Stimulated activated CD8-positive, alpha-beta memory T cell treated with anti-CD3 and anti-CD28 coated beads, Interleukin-15, amount 100 ng/mL, for 48 hours (primary cell): ENCODE data around the gene CXXC1.
"Not testable (repeated sequence)": the region's sequence is repeated elsewhere in the genome, so short reads cannot be mapped to it uniquely, and the experiment has no call there.

ENCODE experiments used
- DNase-seq, 2 donors: peaks; one replicate each; pipeline ENCODE4 v3.0.0-alpha.2; 2020; ENCODE audit warnings: low read depth in 2 of 2

Gene CXXC1

DNA sequence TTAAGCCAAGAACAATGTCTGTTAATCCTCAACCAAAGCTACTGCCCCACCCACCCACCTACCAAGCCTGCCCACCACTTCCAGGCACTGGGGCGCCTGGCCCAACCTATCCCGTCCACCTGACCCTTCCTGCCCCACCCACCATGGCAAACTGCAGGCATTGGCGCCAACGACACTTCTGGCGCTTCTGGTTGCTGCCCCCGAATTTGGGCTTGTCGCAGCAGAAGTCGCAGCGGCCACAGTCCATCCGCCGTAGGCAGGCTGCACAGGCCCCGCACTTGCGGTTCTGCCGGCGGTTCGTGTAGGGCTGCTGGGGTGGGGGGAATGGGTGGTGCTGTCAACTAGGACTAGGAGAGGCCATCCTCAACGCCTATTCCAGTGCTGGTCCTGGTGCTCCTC, 13.4 kb downstream of the CXXC1 start:
- DNase-seq, result no peak

DNA sequence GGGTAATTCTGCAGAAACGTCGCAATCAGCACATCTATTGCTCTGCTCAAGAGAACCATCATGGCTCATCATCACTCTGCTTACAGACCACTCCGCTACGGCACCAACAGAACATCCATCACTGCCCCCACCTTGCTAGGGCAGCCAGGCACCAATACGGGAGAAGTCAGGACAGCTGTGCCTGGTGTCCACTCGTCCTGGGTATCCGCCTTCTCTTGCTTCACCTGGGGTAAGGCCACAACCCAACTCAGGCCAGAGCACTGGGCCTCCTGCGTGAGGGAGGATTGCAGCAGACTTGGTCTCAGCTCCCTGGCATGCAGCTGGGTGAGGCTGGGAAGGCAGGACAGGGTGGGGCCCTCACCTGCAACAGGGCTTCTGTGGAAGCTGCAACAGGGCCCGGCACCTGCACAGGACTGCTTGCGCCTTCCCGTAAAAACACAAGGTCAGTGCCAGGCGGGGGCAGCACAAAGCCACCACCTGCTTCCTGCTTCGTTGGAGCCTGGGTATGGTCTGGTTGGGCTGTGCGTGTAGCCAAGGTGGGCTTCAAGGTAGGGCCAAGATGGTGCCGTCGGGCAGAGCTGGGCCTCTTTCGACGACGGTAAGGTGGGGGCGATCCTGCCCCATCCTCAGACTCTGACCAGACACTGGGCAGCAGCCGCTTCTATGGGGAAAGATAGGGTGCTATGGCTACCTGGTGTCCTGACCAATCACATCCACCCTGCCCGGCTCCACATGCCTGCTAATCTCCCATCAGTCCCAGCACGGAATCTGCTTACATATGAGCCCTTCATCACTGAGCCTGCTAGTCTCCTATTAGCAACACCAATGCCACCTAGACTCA, 14.1 kb downstream of the CXXC1 start:
- no peak for DNase-seq

- no peak for DNase-seq
Measured at GRCh38 chr18:50272568-50272967, 14.9 kb downstream of the CXXC1 start.

GRCh38 chr18:50268022-50268747, 19.3 kb downstream of the CXXC1 start:
- peak; percentile 75 to 77 for DNase-seq

DNA sequence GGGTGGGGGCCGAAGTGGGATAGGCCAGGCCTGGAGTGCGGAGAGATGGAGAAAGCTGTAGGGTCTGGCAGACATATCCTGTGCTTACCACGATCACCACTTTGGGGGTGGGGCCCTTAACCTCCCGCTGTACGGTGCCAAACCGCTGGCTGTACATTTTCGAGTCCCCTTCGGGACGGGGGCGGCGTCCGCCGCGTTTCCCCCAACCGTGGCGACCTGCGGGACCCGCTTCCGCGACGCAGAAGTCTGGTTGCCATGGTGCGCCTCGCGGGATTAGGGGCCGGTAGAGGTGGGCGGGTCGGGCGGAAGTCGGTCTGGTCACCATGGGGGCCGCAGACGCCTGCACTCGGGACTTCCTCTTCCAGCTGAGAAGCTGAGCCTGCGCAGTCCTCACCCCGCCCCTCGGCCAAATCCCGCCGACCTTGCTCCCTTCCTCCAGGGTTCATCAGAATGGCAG, 21.2 kb downstream of the CXXC1 start, which contains the start of gene CFAP53:
TSS of gene CFAP53 (minus strand) at position 248 of the 457 bp plus-strand sequence. CDS start at position 157, 91 bp downstream.
- DNase-seq, result peak; percentile 86 to 87

- DNase-seq, result no peak
Measured at GRCh38 chr18:50262977-50263376, 24.5 kb downstream of the CXXC1 start.

- DNase-seq, result no peak
Measured at GRCh38 chr18:50250935-50251334, 36.6 kb downstream of the CXXC1 start.

- DNase-seq, result no peak
Measured at GRCh38 chr18:50249576-50249975, 37.9 kb downstream of the CXXC1 start.

DNA sequence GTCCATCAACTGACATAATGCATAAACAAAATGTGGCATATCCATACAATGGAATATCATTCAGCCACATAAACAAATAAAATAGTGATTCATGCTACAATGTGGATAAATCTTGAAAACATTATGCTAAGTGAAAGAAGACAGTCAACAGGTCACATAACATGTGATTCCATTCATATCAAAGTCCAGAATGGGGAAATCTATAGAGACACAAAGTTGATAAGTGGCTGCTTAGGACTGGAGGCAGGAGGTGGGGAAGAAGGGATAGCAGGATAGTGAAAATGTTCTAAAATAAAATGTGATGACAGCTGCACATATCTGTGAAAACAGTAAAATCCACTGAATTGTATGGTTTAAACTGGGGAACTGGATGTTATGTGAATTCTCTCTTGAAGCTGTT, 39.9 kb downstream of the CXXC1 start:
- no peak for DNase-seq

DNA sequence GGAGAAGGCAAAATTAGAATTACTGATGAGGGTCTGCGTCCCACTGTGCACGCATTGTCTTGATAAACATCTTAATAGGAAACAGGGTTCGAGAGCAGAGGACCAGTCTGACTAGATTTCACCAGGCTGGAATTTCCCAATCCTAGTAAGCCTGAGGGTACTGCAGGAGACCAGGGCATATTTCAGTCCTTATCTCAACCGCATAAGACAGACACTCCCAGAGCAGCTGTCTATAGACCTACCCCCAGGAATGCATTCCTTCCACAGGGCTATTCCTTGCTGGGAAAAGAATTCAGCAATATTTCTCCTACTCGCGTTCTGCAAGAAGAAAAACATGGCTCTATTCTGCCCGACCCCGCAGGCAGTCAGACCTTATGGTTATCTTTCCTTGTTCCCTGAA, 45.7 kb downstream of the CXXC1 start:
- DNase-seq, result not testable (repeated sequence)

- DNase-seq, result no peak
Measured at GRCh38 chr18:50240080-50240563, 47.4 kb downstream of the CXXC1 start.

GRCh38 chr18:50232419-50232818, 55.1 kb downstream of the CXXC1 start:
- DNase-seq, result no peak
